Astrocyte (in vitro differentiated cells and primary cell): ENCODE results near the gene FBP1. TPM values are rescaled to one million over a fixed set of nuclear protein-coding genes. Genes with fewer than 3 reads are reported as not detected.

Source experiments
- DNase-seq: peaks from one replicate; pipeline ENCODE4 v3.0.0-alpha.2; 2010; ENCODE audit warnings: low read depth
- FAIRE-seq: peaks from 2 replicates; lab custom pipeline; 2011; peaks lifted over from hg19 to GRCh38; lab: Jason Lieb, UNC
- H2AFZ ChIP-seq: 2 replicates; pipeline ENCODE4 v1.6.0; 2012; ENCODE audit warnings: low read depth, low read length, inconsistent platforms
- H3K27ac ChIP-seq: 2 replicates; pipeline ENCODE4 v1.5.1; 2011; ENCODE audit warnings: low read depth, low read length, inconsistent platforms
- H3K27me3 ChIP-seq: 2 replicates; pipeline ENCODE4 v1.6.0; 2011; ENCODE audit warnings: low read length, inconsistent platforms; ENCODE audit not compliant: insufficient read depth
- H3K36me3 ChIP-seq: 2 replicates; pipeline ENCODE4 v1.5.1; 2011; ENCODE audit warnings: low read length, inconsistent platforms; ENCODE audit not compliant: insufficient read depth
- H3K4me1 ChIP-seq: 2 replicates; pipeline ENCODE4 v1.5.1; 2011; ENCODE audit warnings: low read length, inconsistent platforms; ENCODE audit not compliant: insufficient read depth
- H3K4me2 ChIP-seq: 2 replicates; pipeline ENCODE4 v1.6.0; 2012; ENCODE audit warnings: low read length, inconsistent platforms
- H3K4me3 ChIP-seq: 2 replicates; pipeline ENCODE4 v1.5.1; 2011; ENCODE audit warnings: low read depth, mild to moderate bottlenecking, low read length, inconsistent platforms; ENCODE audit not compliant: insufficient read depth
- H3K79me2 ChIP-seq: 2 replicates; pipeline ENCODE4 v1.6.0; 2012; ENCODE audit warnings: mild to moderate bottlenecking, low read length, inconsistent platforms; ENCODE audit not compliant: insufficient read depth
- H3K9ac ChIP-seq: 2 replicates; pipeline ENCODE4 v1.6.0; 2012; ENCODE audit warnings: mild to moderate bottlenecking, low read length, inconsistent platforms
- H3K9me3 ChIP-seq: 2 replicates; pipeline ENCODE4 v1.5.1; 2012; ENCODE audit warnings: low read depth, mild to moderate bottlenecking, low read length, inconsistent platforms; ENCODE audit not compliant: insufficient read depth
- H4K20me1 ChIP-seq: 2 replicates; pipeline ENCODE4 v1.6.0; 2012; ENCODE audit warnings: low read length, inconsistent platforms; ENCODE audit not compliant: insufficient read depth
- H3K27ac Mint-ChIP-seq: one replicate; pipeline ENCODE4 v1.8.0; 2021; ENCODE audit warnings: mild to moderate bottlenecking, mixed read lengths; ENCODE audit not compliant: unreplicated experiment
- H3K27me3 Mint-ChIP-seq: one replicate; pipeline ENCODE4 v1.8.0; 2021; ENCODE audit warnings: low read depth, mixed read lengths; ENCODE audit not compliant: unreplicated experiment
- H3K36me3 Mint-ChIP-seq: one replicate; pipeline ENCODE4 v1.8.0; 2021; ENCODE audit warnings: low read depth, mixed read lengths; ENCODE audit not compliant: unreplicated experiment
- H3K4me1 Mint-ChIP-seq: one replicate; pipeline ENCODE4 v1.8.0; 2021; ENCODE audit warnings: low read depth, mixed read lengths; ENCODE audit not compliant: unreplicated experiment
- H3K4me3 Mint-ChIP-seq: one replicate; pipeline ENCODE4 v1.8.0; 2021; ENCODE audit warnings: mild to moderate bottlenecking, moderate library complexity, mixed read lengths; ENCODE audit not compliant: unreplicated experiment
- H3K9me3 Mint-ChIP-seq: one replicate; pipeline ENCODE4 v1.8.0; 2021; ENCODE audit warnings: mild to moderate bottlenecking, mixed read lengths; ENCODE audit not compliant: unreplicated experiment
- CTCF ChIP-seq: IDR thresholded peaks from 2 replicates; pipeline ENCODE4 v1.5.1; 2011; ENCODE audit warnings: low read depth, mild to moderate bottlenecking, inconsistent platforms, low read length, moderate library complexity; ENCODE audit not compliant: insufficient read depth
- EZH2 ChIP-seq: IDR thresholded peaks from 2 replicates; pipeline ENCODE4 v1.6.1; 2012; ENCODE audit warnings: mild to moderate bottlenecking, low read length, inconsistent platforms; ENCODE audit not compliant: insufficient read depth
- total RNA-seq: library from RNA; stranded (reverse); gene quantifications from 2 replicates; pipeline ENCODE4 v1.2.1, GENCODE V29; 2021

The FBP1 gene
- total RNA-seq, 1 donor from 2014 or later = 0.25 TPM

- Histone ChIP-seq H2AFZ (no peak overlapping the region), H3K79me2 (no peaks in the 10 kb centered on the region), H3K4me3 (no peak overlapping the region), H3K9ac (no peak overlapping the region), H3K27ac (no peak overlapping the region), H3K4me2 (no peak overlapping the region), H3K27me3 (peaks cover 2% of the 10 kb centered on the region), H3K36me3 (no peaks in the 10 kb centered on the region), H3K4me1 (peaks cover 7% of the 10 kb centered on the region), H3K9me3 (no peaks in the 10 kb centered on the region), H4K20me1 (no peaks in the 10 kb centered on the region)
- H3K36me3 Mint-ChIP-seq = no peaks in the 10 kb centered on the region
- no peak for TF ChIP-seq EZH2
- TF ChIP-seq CTCF = no peak
- H3K27me3 Mint-ChIP-seq = no peaks in the 10 kb centered on the region
- FAIRE-seq (no peak), DNase-seq (no peak)
- no peaks in the 10 kb centered on the region for H3K9me3 Mint-ChIP-seq
- H3K4me1 Mint-ChIP-seq = peaks cover 5% of the 10 kb centered on the region
- H3K4me3 Mint-ChIP-seq = no peak overlapping the region
- H3K27ac Mint-ChIP-seq = no peak overlapping the region
Measured at GRCh38 chr9:94664801-94665200, 25.5 kb upstream of the FBP1 start.

- Mint-ChIP-seq H3K36me3 (no peaks in the 10 kb centered on the region), H3K27ac (no peak overlapping the region), H3K27me3 (no peaks in the 10 kb centered on the region), H3K9me3 (no peaks in the 10 kb centered on the region), H3K4me3 (no peak overlapping the region), H3K4me1 (peaks cover 4% of the 10 kb centered on the region)
- Histone ChIP-seq H3K4me2 (no peak overlapping the region), H3K9me3 (no peaks in the 10 kb centered on the region), H3K4me1 (no peaks in the 10 kb centered on the region), H3K9ac (no peak overlapping the region), H4K20me1 (no peaks in the 10 kb centered on the region), H3K4me3 (no peak overlapping the region), H3K27ac (no peak overlapping the region), H3K27me3 (peaks cover 2% of the 10 kb centered on the region), H3K79me2 (no peaks in the 10 kb centered on the region), H3K36me3 (no peaks in the 10 kb centered on the region), H2AFZ (no peak overlapping the region)
- no peak for FAIRE-seq
- no peak for DNase-seq
- TF ChIP-seq EZH2 (no peak), CTCF (no peak)
Measured at GRCh38 chr9:94663640-94664039, 24.3 kb upstream of the FBP1 start.

GRCh38 chr9:94663140-94663539 lies 23.8 kb upstream of the FBP1 start:
- no peaks in the 10 kb centered on the region for H3K9me3 ChIP-seq
- DNase-seq (no peak), FAIRE-seq (no peak)
- Mint-ChIP-seq H3K36me3 (no peaks in the 10 kb centered on the region), H3K9me3 (peaks cover 2% of the 10 kb centered on the region), H3K27me3 (no peaks in the 10 kb centered on the region), H3K4me3 (no peak overlapping the region), H3K27ac (no peak overlapping the region), H3K4me1 (peaks cover 4% of the 10 kb centered on the region)
- peaks cover 2% of the 10 kb centered on the region for H3K27me3 ChIP-seq
- H3K4me3 ChIP-seq = no peak overlapping the region
- no peaks in the 10 kb centered on the region for H3K36me3 ChIP-seq
- no peaks in the 10 kb centered on the region for H4K20me1 ChIP-seq
- no peaks in the 10 kb centered on the region for H3K4me1 ChIP-seq
- TF ChIP-seq EZH2 (no peak), CTCF (no peak)
- H3K27ac ChIP-seq = no peak overlapping the region
- H3K79me2 ChIP-seq = no peaks in the 10 kb centered on the region
- H2AFZ ChIP-seq = no peak overlapping the region
- H3K4me2 ChIP-seq = no peak overlapping the region
- H3K9ac ChIP-seq = no peak overlapping the region
